ENCODE results near the gene ACSM5.
"Not testable (repeated sequence)": the region's sequence is repeated elsewhere in the genome, so short reads cannot be mapped to it uniquely, and the experiment has no call there.

Gene ACSM5

GRCh38 chr16:20446652-20447393 is 37.5 kb downstream of the ACSM5 start:
- H3K27ac ChIP-seq (ENCODE audit: low read depth, low read length, severe bottlenecking); H3K9me3 ChIP-seq (ENCODE audit: control insufficient read depth, low read length); H3K4me3 ChIP-seq (ENCODE audit: extremely low read depth, insufficient read depth, low read length, poor library complexity, severe bottlenecking); H3K4me1 ChIP-seq (ENCODE audit: control insufficient read depth, insufficient read depth, low read length, poor library complexity, severe bottlenecking); H3K36me3 ChIP-seq (ENCODE audit: control insufficient read depth, insufficient read depth, low read length): not testable (repeated sequence)
- WGBS, 2 experiments (ENCODE audit: insufficient coverage in 2 of 2), result no CpG with 5 or more reads among the region's 3 CpGs

GRCh38 chr16:20451364-20451763 is 42.0 kb downstream of the ACSM5 start, which contains the start of gene ACSM2A:
TSS of gene ACSM2A (plus strand) at chr16:20451521. CDS start at chr16:20460115, 8,594 bp downstream.
- not testable (repeated sequence) for H3K36me3 ChIP-seq (ENCODE audit: control insufficient read depth, insufficient read depth, low read length); H3K4me1 ChIP-seq (ENCODE audit: control insufficient read depth, insufficient read depth, low read length, poor library complexity, severe bottlenecking); H3K9me3 ChIP-seq (ENCODE audit: control insufficient read depth, low read length); H3K27ac ChIP-seq (ENCODE audit: low read depth, low read length, severe bottlenecking); H3K4me3 ChIP-seq (ENCODE audit: extremely low read depth, insufficient read depth, low read length, poor library complexity, severe bottlenecking)
- no CpG with 5 or more reads among the region's 1 CpG for WGBS, 2 experiments (ENCODE audit: insufficient coverage in 2 of 2)

GRCh38 chr16:20453633-20454032 is 44.3 kb downstream of the ACSM5 start:
- no CpG with 5 or more reads among the region's 5 CpGs for WGBS, 2 experiments (ENCODE audit: insufficient coverage in 2 of 2)
- H3K36me3 ChIP-seq (ENCODE audit: control insufficient read depth, insufficient read depth, low read length); H3K9me3 ChIP-seq (ENCODE audit: control insufficient read depth, low read length); H3K4me1 ChIP-seq (ENCODE audit: control insufficient read depth, insufficient read depth, low read length, poor library complexity, severe bottlenecking); H3K4me3 ChIP-seq (ENCODE audit: extremely low read depth, insufficient read depth, low read length, poor library complexity, severe bottlenecking); H3K27ac ChIP-seq (ENCODE audit: low read depth, low read length, severe bottlenecking): not testable (repeated sequence)

- H3K4me3 ChIP-seq (ENCODE audit: extremely low read depth, insufficient read depth, low read length, poor library complexity, severe bottlenecking); H3K4me1 ChIP-seq (ENCODE audit: control insufficient read depth, insufficient read depth, low read length, poor library complexity, severe bottlenecking); H3K27ac ChIP-seq (ENCODE audit: low read depth, low read length, severe bottlenecking); H3K36me3 ChIP-seq (ENCODE audit: control insufficient read depth, insufficient read depth, low read length); H3K9me3 ChIP-seq (ENCODE audit: control insufficient read depth, low read length): not testable (repeated sequence)
- WGBS, 2 experiments (ENCODE audit: insufficient coverage in 2 of 2), result no CpG with 5 or more reads among the region's 2 CpGs
Observed at GRCh38 chr16:20459227-20459626, 49.9 kb downstream of the ACSM5 start.

- H3K27ac ChIP-seq (ENCODE audit: low read depth, low read length, severe bottlenecking); H3K4me3 ChIP-seq (ENCODE audit: extremely low read depth, insufficient read depth, low read length, poor library complexity, severe bottlenecking); H3K9me3 ChIP-seq (ENCODE audit: control insufficient read depth, low read length); H3K36me3 ChIP-seq (ENCODE audit: control insufficient read depth, insufficient read depth, low read length); H3K4me1 ChIP-seq (ENCODE audit: control insufficient read depth, insufficient read depth, low read length, poor library complexity, severe bottlenecking): not testable (repeated sequence)
- no CpG with 5 or more reads among the region's 4 CpGs for WGBS, 2 experiments (ENCODE audit: insufficient coverage in 2 of 2)
Observed at GRCh38 chr16:20460313-20460712, 51.0 kb downstream of the ACSM5 start.

- not testable (repeated sequence) for H3K4me1 ChIP-seq (ENCODE audit: control insufficient read depth, insufficient read depth, low read length, poor library complexity, severe bottlenecking); H3K9me3 ChIP-seq (ENCODE audit: control insufficient read depth, low read length); H3K4me3 ChIP-seq (ENCODE audit: extremely low read depth, insufficient read depth, low read length, poor library complexity, severe bottlenecking); H3K36me3 ChIP-seq (ENCODE audit: control insufficient read depth, insufficient read depth, low read length); H3K27ac ChIP-seq (ENCODE audit: low read depth, low read length, severe bottlenecking)
Observed at GRCh38 chr16:20468954-20469353, 59.6 kb downstream of the ACSM5 start.

GRCh38 chr16:20469930-20470329 is 60.6 kb downstream of the ACSM5 start:
- H3K27ac ChIP-seq (ENCODE audit: low read depth, low read length, severe bottlenecking); H3K9me3 ChIP-seq (ENCODE audit: control insufficient read depth, low read length); H3K4me3 ChIP-seq (ENCODE audit: extremely low read depth, insufficient read depth, low read length, poor library complexity, severe bottlenecking); H3K36me3 ChIP-seq (ENCODE audit: control insufficient read depth, insufficient read depth, low read length); H3K4me1 ChIP-seq (ENCODE audit: control insufficient read depth, insufficient read depth, low read length, poor library complexity, severe bottlenecking): not testable (repeated sequence)
- WGBS, 2 experiments (ENCODE audit: insufficient coverage in 2 of 2), result 93 to 100% methylated on average over 2 of the region's 2 CpGs

GRCh38 chr16:20470732-20471131 is 61.4 kb downstream of the ACSM5 start:
- not testable (repeated sequence) for H3K4me3 ChIP-seq (ENCODE audit: extremely low read depth, insufficient read depth, low read length, poor library complexity, severe bottlenecking); H3K36me3 ChIP-seq (ENCODE audit: control insufficient read depth, insufficient read depth, low read length); H3K4me1 ChIP-seq (ENCODE audit: control insufficient read depth, insufficient read depth, low read length, poor library complexity, severe bottlenecking); H3K9me3 ChIP-seq (ENCODE audit: control insufficient read depth, low read length); H3K27ac ChIP-seq (ENCODE audit: low read depth, low read length, severe bottlenecking)
- no CpG with 5 or more reads among the region's 1 CpG for WGBS, 2 experiments (ENCODE audit: insufficient coverage in 2 of 2)

- not testable (repeated sequence) for H3K4me1 ChIP-seq (ENCODE audit: control insufficient read depth, insufficient read depth, low read length, poor library complexity, severe bottlenecking); H3K4me3 ChIP-seq (ENCODE audit: extremely low read depth, insufficient read depth, low read length, poor library complexity, severe bottlenecking); H3K9me3 ChIP-seq (ENCODE audit: control insufficient read depth, low read length); H3K27ac ChIP-seq (ENCODE audit: low read depth, low read length, severe bottlenecking); H3K36me3 ChIP-seq (ENCODE audit: control insufficient read depth, insufficient read depth, low read length)
- WGBS, 2 experiments (ENCODE audit: insufficient coverage in 2 of 2), result no CpG with 5 or more reads among the region's 2 CpGs
Observed at GRCh38 chr16:20477188-20477744, 67.9 kb downstream of the ACSM5 start.

GRCh38 chr16:20483989-20484388 is 74.7 kb downstream of the ACSM5 start:
- not testable (repeated sequence) for H3K27ac ChIP-seq (ENCODE audit: low read depth, low read length, severe bottlenecking); H3K4me1 ChIP-seq (ENCODE audit: control insufficient read depth, insufficient read depth, low read length, poor library complexity, severe bottlenecking); H3K4me3 ChIP-seq (ENCODE audit: extremely low read depth, insufficient read depth, low read length, poor library complexity, severe bottlenecking); H3K36me3 ChIP-seq (ENCODE audit: control insufficient read depth, insufficient read depth, low read length); H3K9me3 ChIP-seq (ENCODE audit: control insufficient read depth, low read length)
- no CpG with 5 or more reads among the region's 1 CpG for WGBS, 2 experiments (ENCODE audit: insufficient coverage in 2 of 2)

- Histone ChIP-seq H3K4me1 (ENCODE audit: control insufficient read depth, insufficient read depth, low read length, poor library complexity, severe bottlenecking) (no peaks in the 10 kb centered on the region), H3K27ac (ENCODE audit: low read depth, low read length, severe bottlenecking) (no peak overlapping the region), H3K36me3 (ENCODE audit: control insufficient read depth, insufficient read depth, low read length) (no peaks in the 10 kb centered on the region), H3K9me3 (ENCODE audit: control insufficient read depth, low read length) (no peaks in the 10 kb centered on the region), H3K4me3 (ENCODE audit: extremely low read depth, insufficient read depth, low read length, poor library complexity, severe bottlenecking) (no peak overlapping the region)
- WGBS, 2 experiments (ENCODE audit: insufficient coverage in 2 of 2), result 67% methylated on average over 1 of the region's 1 CpG; no CpG with 5 or more reads in 1 of the 2 experiments
Observed at GRCh38 chr16:20484726-20485125, 75.4 kb downstream of the ACSM5 start.

Data from mesodermal cell (in vitro differentiated cells).